Nephron (organoid): ENCODE data around the gene SLC35F4.
"Not testable (repeated sequence)": the region's sequence is repeated elsewhere in the genome, so short reads cannot be mapped to it uniquely, and the experiment has no call there.

ENCODE experiments used
- H3K27ac Mint-ChIP-seq, 3 experiments: 2 replicates each; pipeline ENCODE4 v1.8.0; 2020; ENCODE audit warnings: mixed read lengths in 3 of 3, mild to moderate bottlenecking in 2 of 3, moderate library complexity in 1 of 3
- H3K27me3 Mint-ChIP-seq: 2 replicates; pipeline ENCODE4 v1.8.0; 2021; ENCODE audit warnings: low read depth, mild to moderate bottlenecking, moderate library complexity, mixed read lengths
- H3K36me3 Mint-ChIP-seq: 2 replicates; pipeline ENCODE4 v1.8.0; 2020; ENCODE audit warnings: low read depth, mixed read lengths
- H3K4me1 Mint-ChIP-seq: 2 replicates; pipeline ENCODE4 v1.8.0; 2020; ENCODE audit warnings: mixed read lengths
- H3K4me3 Mint-ChIP-seq, 3 experiments: 2 replicates each; pipeline ENCODE4 v1.8.0; 2020; ENCODE audit warnings: mild to moderate bottlenecking in 3 of 3, mixed read lengths in 3 of 3, moderate library complexity in 2 of 3
- H3K9me3 Mint-ChIP-seq: 2 replicates; pipeline ENCODE4 v1.8.0; 2020; ENCODE audit warnings: mixed read lengths
- CTCF ChIP-seq, 3 experiments: fragments of 200-600 bp; sonication (generic); IDR thresholded peaks; one replicate each; pipeline ENCODE4 v1.5.0; 2021; ENCODE audit warnings: antibody characterized with exemption in 3 of 3; ENCODE audit not compliant: unreplicated experiment in 3 of 3

SLC35F4 gene

DNA sequence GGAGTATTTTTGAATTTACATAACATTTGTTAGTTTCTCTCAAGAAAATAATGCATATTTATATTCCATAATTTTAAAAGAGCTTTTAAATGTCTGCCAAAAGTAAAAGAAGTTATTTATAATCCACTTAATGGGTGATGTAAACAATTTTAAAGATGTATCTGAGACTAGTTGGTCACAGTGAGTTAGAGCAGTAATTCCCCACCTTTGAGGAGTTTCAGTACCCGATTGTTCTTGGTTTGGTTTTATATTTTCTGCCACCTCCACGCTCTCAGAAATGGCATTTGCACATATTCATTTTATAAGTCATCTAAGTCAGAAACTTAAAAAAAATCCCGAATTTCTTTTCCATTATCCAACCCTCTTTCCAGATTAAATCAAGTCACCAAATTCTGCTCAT is 153.2 kb downstream of the SLC35F4 start:
- TF ChIP-seq CTCF (IDR thresholded peaks at IDR 0.05; ENCODE audit: unreplicated experiment in 3 of 3) = no peak
- Mint-ChIP-seq H3K4me3 (no peak overlapping the region), H3K27ac (peak overlapping the region in 1 of 3 experiments; percentile 95), H3K9me3 (peaks cover 8% of the 10 kb centered on the region), H3K4me1 (peaks cover 6% of the 10 kb centered on the region), H3K36me3 (peaks cover 3% of the 10 kb centered on the region), H3K27me3 (no peaks in the 10 kb centered on the region)

GRCh38 chr14:57712102-57712501 is 153.8 kb downstream of the SLC35F4 start:
- peak overlapping the region in 1 of 3 experiments; percentile 48 for H3K27ac Mint-ChIP-seq
- TF ChIP-seq CTCF (IDR thresholded peaks at IDR 0.05; ENCODE audit: unreplicated experiment in 3 of 3) = no peak

DNA sequence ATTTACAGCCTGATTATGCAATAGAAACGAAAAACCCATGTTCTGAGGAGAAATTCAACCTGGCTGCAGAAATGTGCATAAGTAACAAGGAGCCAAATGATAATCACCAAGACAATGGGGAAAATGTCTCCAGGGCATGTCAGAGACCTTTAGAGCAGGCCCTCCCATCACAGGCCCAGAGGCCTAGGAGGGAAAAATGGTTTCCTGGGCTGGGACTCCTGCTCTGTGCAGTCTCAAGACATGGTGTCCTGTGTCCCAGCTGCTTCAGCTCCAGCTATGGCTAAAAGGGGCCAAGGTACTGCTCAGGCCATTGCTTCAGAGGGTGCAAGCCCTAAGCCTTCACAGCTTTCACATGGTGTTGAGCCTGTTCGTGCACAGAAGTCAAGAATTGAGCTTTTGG is 156.0 kb downstream of the SLC35F4 start:
- Mint-ChIP-seq H3K27ac (no peak overlapping the region), H3K4me3 (no peak overlapping the region), H3K9me3 (peaks cover 11% of the 10 kb centered on the region), H3K27me3 (no peaks in the 10 kb centered on the region), H3K4me1 (peaks cover 5% of the 10 kb centered on the region), H3K36me3 (peaks cover 3% of the 10 kb centered on the region)
- no peak for TF ChIP-seq CTCF (IDR thresholded peaks at IDR 0.05; ENCODE audit: unreplicated experiment in 3 of 3)

More at GRCh38 chr14:57712102-57712501, 153.8 kb downstream of the SLC35F4 start:
- no peaks in the 10 kb centered on the region for H3K27me3 Mint-ChIP-seq
- H3K4me3 Mint-ChIP-seq = no peak overlapping the region
- peaks cover 6% of the 10 kb centered on the region for H3K4me1 Mint-ChIP-seq
- peaks cover 3% of the 10 kb centered on the region for H3K36me3 Mint-ChIP-seq
- peaks cover 8% of the 10 kb centered on the region for H3K9me3 Mint-ChIP-seq

DNA sequence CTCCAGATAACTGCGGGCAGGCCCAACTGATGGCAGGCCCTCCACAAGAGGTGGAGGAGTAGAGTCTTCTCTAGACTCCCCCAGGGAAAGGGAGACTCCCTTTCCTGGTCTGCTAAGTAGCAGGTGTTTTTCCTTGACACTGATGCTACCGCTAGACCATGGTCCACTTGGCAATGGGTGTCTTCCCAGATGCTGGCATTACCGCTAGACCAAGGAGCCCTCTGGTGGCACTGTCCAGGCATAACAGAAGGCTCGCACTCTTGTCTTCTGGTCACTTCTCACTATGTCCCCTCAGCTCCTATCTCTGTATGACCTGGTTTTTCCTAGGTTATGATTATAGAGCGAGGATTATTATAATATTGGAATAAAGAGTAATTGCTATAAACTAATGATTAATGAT is 156.8 kb downstream of the SLC35F4 start:
- H3K4me3 Mint-ChIP-seq, H3K27me3 Mint-ChIP-seq, H3K4me1 Mint-ChIP-seq, H3K36me3 Mint-ChIP-seq, H3K27ac Mint-ChIP-seq: not testable (repeated sequence)
- H3K9me3 Mint-ChIP-seq = peaks cover 11% of the 10 kb centered on the region

DNA sequence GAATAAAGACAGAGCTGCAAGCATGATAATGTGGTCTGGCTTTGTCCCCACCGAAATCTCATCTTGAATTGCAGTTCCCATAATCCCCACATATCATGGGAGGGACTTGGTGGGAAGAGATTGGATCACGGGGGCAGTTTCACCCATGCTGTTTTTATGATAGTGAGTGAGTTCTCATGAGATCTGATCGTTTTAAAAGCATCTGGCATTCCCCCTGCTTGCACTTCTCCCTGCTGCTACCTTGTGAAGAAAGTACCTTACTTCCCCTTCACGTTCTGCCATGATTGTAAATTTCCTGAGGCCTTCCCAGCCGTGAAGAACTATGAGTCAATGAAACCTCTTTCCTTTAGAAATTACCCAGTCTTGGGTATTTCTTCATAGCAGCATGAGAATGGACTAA is 158.7 kb downstream of the SLC35F4 start:
- Mint-ChIP-seq H3K36me3 (peaks cover 3% of the 10 kb centered on the region), H3K9me3 (peaks cover 11% of the 10 kb centered on the region), H3K4me3 (no peak overlapping the region), H3K27me3 (no peaks in the 10 kb centered on the region), H3K4me1 (no peaks in the 10 kb centered on the region), H3K27ac (no peak overlapping the region)
- no peak for TF ChIP-seq CTCF (IDR thresholded peaks at IDR 0.05; ENCODE audit: unreplicated experiment in 3 of 3)

DNA sequence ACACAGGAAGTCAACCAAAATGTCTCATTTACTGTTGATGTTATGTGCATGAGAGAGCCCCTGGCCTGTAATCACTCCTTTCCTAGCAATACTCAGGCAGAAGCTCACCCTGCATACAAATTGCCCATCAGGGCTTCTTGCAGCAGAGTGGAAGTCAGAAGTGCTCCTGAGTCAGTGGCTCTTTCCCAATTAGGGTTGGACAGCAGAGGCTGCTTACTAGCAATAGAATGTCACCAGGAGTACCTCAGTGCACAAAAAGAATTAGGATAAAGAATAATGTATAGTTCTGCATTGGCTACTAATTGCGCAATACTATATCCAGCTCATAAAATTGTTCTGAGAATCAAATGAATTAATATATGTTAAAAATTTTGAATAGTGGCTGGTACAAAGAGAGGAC is 161.1 kb downstream of the SLC35F4 start:
- Mint-ChIP-seq H3K27ac (no peak overlapping the region), H3K9me3 (peaks cover 9% of the 10 kb centered on the region), H3K4me1 (no peaks in the 10 kb centered on the region), H3K27me3 (no peaks in the 10 kb centered on the region), H3K36me3 (peaks cover 3% of the 10 kb centered on the region), H3K4me3 (no peak overlapping the region)
- no peak for TF ChIP-seq CTCF (IDR thresholded peaks at IDR 0.05; ENCODE audit: unreplicated experiment in 3 of 3)
